PC-3 (cell line): ENCODE measurements around the gene TSEN54.

Experiments used
- EZH2 ChIP-seq: fragments of 300-600 bp; sonication (generic); IDR thresholded peaks from one replicate; pipeline ENCODE4 v1.6.1; 2017; ENCODE audit warnings: antibody characterized with exemption, mild to moderate bottlenecking, low read length; ENCODE audit not compliant: unreplicated experiment
- EZH2phosphoT487 ChIP-seq: fragments of 300-600 bp; sonication (generic); IDR thresholded peaks from 2 replicates; pipeline ENCODE4 v1.6.1; 2018; ENCODE audit warnings: mild to moderate bottlenecking, antibody characterized with exemption, low read length, borderline replicate concordance
- TF ChIP-seq, protein P1 (sequence below): fragments of 300-600 bp; sonication (generic); conservative IDR thresholded peaks from 2 replicates; pipeline ENCODE4 v1.5.1; 2017; ENCODE audit warnings: antibody characterized with exemption, low read depth, mild to moderate bottlenecking, low read length

DNA sequence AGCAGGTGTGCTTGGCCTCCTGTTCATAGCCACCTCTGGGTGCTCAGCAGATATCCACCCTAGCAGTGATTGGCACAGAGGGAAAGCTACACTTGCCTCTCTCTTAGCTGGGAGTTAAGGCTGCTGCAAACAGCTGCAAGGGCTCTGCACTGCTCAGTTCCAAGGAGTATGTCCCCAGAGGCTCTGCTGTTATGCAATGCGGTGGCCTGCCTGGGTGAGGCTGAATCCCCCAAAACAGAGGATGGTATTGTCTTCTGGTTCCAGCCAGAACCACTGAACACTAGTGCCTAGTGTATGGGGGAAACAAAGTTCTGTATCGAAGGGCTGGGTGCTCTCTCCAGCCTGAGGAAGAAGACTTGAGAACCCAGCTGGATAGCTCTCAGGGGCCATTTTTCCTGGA, 43.1 kb upstream of the TSEN54 start:
- TF ChIP-seq, protein P1, sequence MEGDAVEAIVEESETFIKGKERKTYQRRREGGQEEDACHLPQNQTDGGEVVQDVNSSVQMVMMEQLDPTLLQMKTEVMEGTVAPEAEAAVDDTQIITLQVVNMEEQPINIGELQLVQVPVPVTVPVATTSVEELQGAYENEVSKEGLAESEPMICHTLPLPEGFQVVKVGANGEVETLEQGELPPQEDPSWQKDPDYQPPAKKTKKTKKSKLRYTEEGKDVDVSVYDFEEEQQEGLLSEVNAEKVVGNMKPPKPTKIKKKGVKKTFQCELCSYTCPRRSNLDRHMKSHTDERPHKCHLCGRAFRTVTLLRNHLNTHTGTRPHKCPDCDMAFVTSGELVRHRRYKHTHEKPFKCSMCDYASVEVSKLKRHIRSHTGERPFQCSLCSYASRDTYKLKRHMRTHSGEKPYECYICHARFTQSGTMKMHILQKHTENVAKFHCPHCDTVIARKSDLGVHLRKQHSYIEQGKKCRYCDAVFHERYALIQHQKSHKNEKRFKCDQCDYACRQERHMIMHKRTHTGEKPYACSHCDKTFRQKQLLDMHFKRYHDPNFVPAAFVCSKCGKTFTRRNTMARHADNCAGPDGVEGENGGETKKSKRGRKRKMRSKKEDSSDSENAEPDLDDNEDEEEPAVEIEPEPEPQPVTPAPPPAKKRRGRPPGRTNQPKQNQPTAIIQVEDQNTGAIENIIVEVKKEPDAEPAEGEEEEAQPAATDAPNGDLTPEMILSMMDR = no peak
- no peak for TF ChIP-seq EZH2
- TF ChIP-seq EZH2phosphoT487 = no peak
